ENCODE results near the gene GIMAP6.

DNA sequence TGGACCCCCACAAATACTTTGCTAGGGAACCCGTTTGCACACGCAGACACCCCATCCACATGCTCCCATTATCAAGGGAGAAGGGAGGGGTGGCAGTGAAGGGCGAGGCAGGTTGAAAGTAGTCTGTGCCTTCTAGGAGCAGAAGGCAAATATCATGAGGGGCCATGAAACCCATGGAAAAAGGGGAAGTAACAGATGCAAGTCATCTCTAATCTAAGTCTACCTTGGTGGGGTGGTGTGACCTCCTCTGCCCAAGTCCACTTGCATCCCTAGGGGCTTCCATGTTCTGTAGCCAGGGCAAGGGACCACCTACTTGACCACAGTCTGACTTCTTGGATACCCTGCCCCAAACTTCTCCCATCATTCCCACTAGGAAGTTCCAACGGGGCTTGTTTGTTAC lies 5.5 kb downstream of the GIMAP6 start:
- TF ChIP-seq POLR2A (IDR thresholded peaks at IDR 0.05) (no peak), CTCF (IDR thresholded peaks at IDR 0.05) (no peak), EP300 (IDR thresholded peaks at IDR 0.05) (no peak), POLR2AphosphoS5 (IDR thresholded peaks at IDR 0.05) (no peak)

Measured in stomach (tissue), 4 donors.